WTC11 (cell line): ENCODE results near the gene ZNF483. TPM values are rescaled to one million over a fixed set of nuclear protein-coding genes. Genes with fewer than 3 reads are reported as not detected.
A peak's percentile ranks its signal among the peaks of the same experiment; 100 is the strongest.
"Not testable (repeated sequence)": the region's sequence is repeated elsewhere in the genome, so short reads cannot be mapped to it uniquely, and the experiment has no call there.

Experiments
- ATAC-seq: fragments of 200-7000 bp; cut with Tn5 transposase; 2 replicates; pipeline ENCODE4 v1.10.0; 2021; ENCODE audit warnings: mild to moderate bottlenecking, moderate library complexity
- CTCF ChIA-PET: fragments of 300-600 bp; sonication (Branson Sonifier 250); formaldehyde crosslinking; loops from one replicate; lab custom pipeline; 2021; ENCODE audit warnings: antibody characterized with exemption; lab: Charles Lee
- POLR2A ChIA-PET: fragments of 350-600 bp; sonication (Branson Sonifier 250); formaldehyde crosslinking; loops from one replicate; lab custom pipeline; 2021; ENCODE audit warnings: antibody characterized with exemption; lab: Charles Lee
- DNase-seq: peaks from one replicate; pipeline ENCODE4 v3.0.0; 2021; ENCODE audit warnings: low spot score
- H3K27ac Mint-ChIP-seq: 2 replicates; pipeline ENCODE4 v1.8.0; 2021; ENCODE audit warnings: mixed read lengths
- H3K27me3 Mint-ChIP-seq: 2 replicates; pipeline ENCODE4 v1.8.0; 2021; ENCODE audit warnings: low read depth, mild to moderate bottlenecking, moderate library complexity, mixed read lengths
- H3K36me3 Mint-ChIP-seq: 2 replicates; pipeline ENCODE4 v1.8.0; 2021; ENCODE audit warnings: mixed read lengths
- H3K4me1 Mint-ChIP-seq: 2 replicates; pipeline ENCODE4 v1.8.0; 2022; ENCODE audit warnings: mixed read lengths
- H3K4me3 Mint-ChIP-seq: 2 replicates; pipeline ENCODE4 v1.8.0; 2021; ENCODE audit warnings: mild to moderate bottlenecking, moderate library complexity, mixed read lengths
- H3K9me3 Mint-ChIP-seq: 2 replicates; pipeline ENCODE4 v1.8.0; 2021; ENCODE audit warnings: mixed read lengths
- ATF1 ChIP-seq: sonication (generic); formaldehyde crosslinking; IDR thresholded peaks from 2 replicates; pipeline ENCODE4 v1.8.1; 2023; ENCODE audit warnings: mild to moderate bottlenecking, moderate library complexity, missing genetic modification reagents
- E2F5 ChIP-seq: sonication (generic); formaldehyde crosslinking; IDR thresholded peaks from 2 replicates; pipeline ENCODE4 v1.8.1; 2022; ENCODE audit warnings: mild to moderate bottlenecking, moderate library complexity, missing genetic modification reagents
- ESRRA ChIP-seq: sonication (generic); formaldehyde crosslinking; IDR thresholded peaks from 2 replicates; pipeline ENCODE4 v1.8.1; 2022; ENCODE audit warnings: mild to moderate bottlenecking, missing genetic modification reagents, borderline replicate concordance
- ETV6 ChIP-seq: sonication (generic); formaldehyde crosslinking; IDR thresholded peaks from 2 replicates; pipeline ENCODE4 v1.8.1; 2022; ENCODE audit warnings: mild to moderate bottlenecking, missing genetic modification reagents
- HMGA2 ChIP-seq: fragments of 250-450 bp; sonication (Bioruptor Pico); IDR thresholded peaks from 2 replicates; pipeline ENCODE4 v1.4.0; 2021; ENCODE audit warnings: mild to moderate bottlenecking, moderate library complexity
- HMGXB4 ChIP-seq: sonication (generic); formaldehyde crosslinking; IDR thresholded peaks from 2 replicates; pipeline ENCODE4 v1.8.1; 2023; ENCODE audit warnings: mild to moderate bottlenecking, moderate library complexity, missing genetic modification reagents
- JUN ChIP-seq: sonication (generic); formaldehyde crosslinking; IDR thresholded peaks from 2 replicates; pipeline ENCODE4 v1.8.0; 2023; ENCODE audit warnings: mild to moderate bottlenecking, missing genetic modification reagents
- MLX ChIP-seq: sonication (generic); formaldehyde crosslinking; IDR thresholded peaks from 2 replicates; pipeline ENCODE4 v1.8.1; 2023; ENCODE audit warnings: mild to moderate bottlenecking, missing genetic modification reagents, moderate library complexity
- NFATC4 ChIP-seq: fragments of 250-450 bp; sonication (Bioruptor Pico); IDR thresholded peaks from 2 replicates; pipeline ENCODE4 v1.9.0; 2021; ENCODE audit warnings: mild to moderate bottlenecking
- NR1H2 ChIP-seq: sonication (generic); formaldehyde crosslinking; IDR thresholded peaks from 2 replicates; pipeline ENCODE4 v1.9.0; 2021; ENCODE audit warnings: mild to moderate bottlenecking, moderate library complexity, missing genetic modification reagents
- NR3C1 ChIP-seq: sonication (generic); formaldehyde crosslinking; conservative IDR thresholded peaks from 2 replicates; pipeline ENCODE4 v1.8.1; 2023; ENCODE audit warnings: low read depth, mild to moderate bottlenecking, missing genetic modification reagents
- SP1 ChIP-seq: sonication (generic); formaldehyde crosslinking; conservative IDR thresholded peaks from 2 replicates; pipeline ENCODE4 v1.8.1; 2022; ENCODE audit warnings: missing genetic modification reagents
- TEAD1 ChIP-seq: sonication (generic); formaldehyde crosslinking; IDR thresholded peaks from 2 replicates; pipeline ENCODE4 v1.8.0; 2022; ENCODE audit warnings: mild to moderate bottlenecking, missing genetic modification reagents
- TP53 ChIP-seq: sonication (generic); formaldehyde crosslinking; IDR thresholded peaks from 2 replicates; pipeline ENCODE4 v1.8.1; 2023; ENCODE audit warnings: mild to moderate bottlenecking, missing genetic modification reagents
- USF1 ChIP-seq: sonication (generic); formaldehyde crosslinking; IDR thresholded peaks from 2 replicates; pipeline ENCODE4 v1.8.0; 2022; ENCODE audit warnings: mild to moderate bottlenecking, missing genetic modification reagents
- ZNF263 ChIP-seq: sonication (generic); formaldehyde crosslinking; IDR thresholded peaks from 2 replicates; pipeline ENCODE4 v1.8.1; 2022; ENCODE audit warnings: low read depth, mild to moderate bottlenecking, moderate library complexity, missing genetic modification reagents
- ZNF317 ChIP-seq: sonication (generic); formaldehyde crosslinking; IDR thresholded peaks from 2 replicates; pipeline ENCODE4 v1.8.1; 2023; ENCODE audit warnings: low read depth, mild to moderate bottlenecking, moderate library complexity, missing genetic modification reagents, borderline replicate concordance
- ZNF416 ChIP-seq: fragments of 250-450 bp; sonication (Bioruptor Pico); IDR thresholded peaks from 2 replicates; pipeline ENCODE4 v1.9.0; 2021; ENCODE audit warnings: mild to moderate bottlenecking, inconsistent platforms
- total RNA-seq: library from RNA; stranded (reverse); gene quantifications from 3 replicates; pipeline ENCODE4 v1.2.3, GENCODE V29; 2021

Gene ZNF483
- total RNA-seq, 1 experiment from 2014 or later: 77.4 TPM

- TF ChIP-seq E2F5 (CRISPR knock-in tag) (0 out of 2 replicates have a peak, but pooled peaks have one; percentile 39), HMGXB4 (peak; percentile 90), HMGA2 (CRISPR knock-in tag) (no peak), ATF1 (no peak), ZNF317 (CRISPR knock-in tag) (no peak), ESRRA (CRISPR knock-in tag) (0 out of 2 replicates have a peak, but pooled peaks have one; percentile 12), JUN (CRISPR knock-in tag) (0 out of 2 replicates have a peak, but pooled peaks have one; percentile 41), NFATC4 (CRISPR knock-in tag) (no peak), TP53 (CRISPR knock-in tag) (no peak), ETV6 (CRISPR knock-in tag) (peak; percentile 44; the same call in 1 of the 2 replicates), MLX (CRISPR knock-in tag) (no peak), TEAD1 (CRISPR knock-in tag) (peak; percentile 54; the same call in 1 of the 2 replicates), ZNF263 (CRISPR knock-in tag) (no peak), NR1H2 (CRISPR knock-in tag) (no peak), SP1 (CRISPR knock-in tag) (0 out of 2 replicates have a peak, but pooled peaks have one; percentile 45)
Measured at GRCh38 chr9:111483858-111484571, 41.0 kb upstream of the ZNF483 start, which contains the start of gene ECPAS (continued).

GRCh38 chr9:111484572-111484894, 40.4 kb upstream of the ZNF483 start:
- H3K27me3 Mint-ChIP-seq: no peaks in the 10 kb centered on the region
- H3K4me1 Mint-ChIP-seq: peaks cover 29% of the 10 kb centered on the region
- ATAC-seq: no peak
- H3K36me3 Mint-ChIP-seq: no peaks in the 10 kb centered on the region
- TF ChIP-seq ZNF416 (CRISPR knock-in tag): no peak
- no peak for TF ChIP-seq NR3C1
- TF ChIP-seq HMGXB4: peak; percentile 56
- TF ChIP-seq USF1 (CRISPR knock-in tag): no peak
- ChIA-PET POLR2A (no interaction called here), CTCF (no interaction called here)
- peak overlapping the region; percentile 85 for H3K4me3 Mint-ChIP-seq
- 0 out of 2 replicates have a peak, but pooled peaks cover 3% of the 10 kb centered on the region for H3K9me3 Mint-ChIP-seq
- H3K27ac Mint-ChIP-seq: peak overlapping the region; percentile 96
- no peak for DNase-seq

GRCh38 chr9:111497196-111497595, 27.8 kb upstream of the ZNF483 start:
- H3K27me3 Mint-ChIP-seq, H3K27ac Mint-ChIP-seq, CTCF ChIA-PET, H3K4me1 Mint-ChIP-seq, H3K36me3 Mint-ChIP-seq, H3K9me3 Mint-ChIP-seq, ATAC-seq, DNase-seq, H3K4me3 Mint-ChIP-seq, POLR2A ChIA-PET: not testable (repeated sequence)
